ENCODE results near the gene ZNF396. TPM values are rescaled to one million over a fixed set of nuclear protein-coding genes. Genes with fewer than 3 reads are reported as not detected.

Gene ZNF396
- total and polyA plus RNA-seq, 7 experiments from 2014 or later: 0.11 to 8.2 (median 1.0) TPM

- no peak for DNase-seq
- H3K36me3 ChIP-seq (ENCODE audit: control insufficient read depth in 2 of 3, insufficient read depth in 3 of 3, low read length in 3 of 3): no peaks in the 10 kb centered on the region
- no peak overlapping the region for H3K27ac ChIP-seq (ENCODE audit: low read depth, low read length)
- Mint-ChIP-seq H3K27me3 (peaks cover 13 to 43% (median 25%) of the 10 kb centered on the region in 5 donors), H3K9me3 (peaks cover 0 to 5% (median 0%) of the 10 kb centered on the region in 11 donors), H3K27ac (no peak overlapping the region), H3K4me1 (peaks cover 0 to 11% (median 5%) of the 10 kb centered on the region in 7 donors), H3K4me3 (no peak overlapping the region), H3K36me3 (no peaks in the 10 kb centered on the region)
- intact Hi-C loops (cut with micrococcal nuclease): loop anchor here (5.0 kb wide), 3 partner anchors 527 to 1438 kb away; partner anchors contain the start of genes KIAA1328 (in 1 of the 2) and TPGS2 (in 1 of the 2)
- ChIA-PET CTCF (no interaction called here), POLR2A (no interaction called here)
- no peak for ATAC-seq
- no peaks in the 10 kb centered on the region for H3K4me1 ChIP-seq (ENCODE audit: control insufficient read depth in 2 of 2, insufficient read depth in 2 of 2, low read length in 2 of 2)
- no peaks in the 10 kb centered on the region for H3K27me3 ChIP-seq (ENCODE audit: control insufficient read depth in 2 of 2, insufficient read depth in 2 of 2, low read length in 2 of 2)
- H3K4me3 ChIP-seq (ENCODE audit: low read length): no peak overlapping the region
- no peaks in the 10 kb centered on the region for H3K9me3 ChIP-seq (ENCODE audit: control insufficient read depth in 2 of 3, low read length in 3 of 3)
Observed at GRCh38 chr18:35389095-35389618, 12.0 kb upstream of the ZNF396 start.

DNA sequence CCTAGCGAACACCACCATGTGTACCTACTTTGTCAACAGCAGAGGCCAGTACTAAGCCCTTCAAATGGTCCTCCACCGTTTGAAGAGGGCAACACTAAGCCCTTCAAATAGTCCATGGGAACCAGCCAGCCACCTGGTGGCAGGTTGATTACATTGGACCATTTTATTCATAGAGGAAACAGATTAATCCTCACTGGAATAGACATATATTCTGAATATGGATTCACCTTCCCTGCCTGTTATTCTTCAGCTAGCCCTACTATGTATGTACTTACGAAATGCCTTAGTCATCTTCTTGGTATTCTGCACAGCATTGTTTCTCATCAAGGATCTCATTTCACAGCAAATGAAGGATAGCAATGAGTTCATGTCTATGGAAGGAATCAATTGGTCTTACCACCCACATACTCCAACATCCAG is 10.0 kb upstream of the ZNF396 start:
- ChIA-PET POLR2A (no interaction called here), CTCF (interaction anchor here (0.7 to 1.5 kb wide), 5 partner anchors 12 to 360 kb away, joined by 3 to 8 read pairs (median 3); no protein-coding TSS in a partner anchor)
- H3K4me1 ChIP-seq (ENCODE audit: control insufficient read depth in 2 of 2, insufficient read depth in 2 of 2, low read length in 2 of 2): no peaks in the 10 kb centered on the region
- Mint-ChIP-seq H3K9me3 (no peaks in the 10 kb centered on the region), H3K27me3 (peaks cover 13 to 41% (median 28%) of the 10 kb centered on the region in 5 donors), H3K4me3 (no peak overlapping the region), H3K36me3 (no peaks in the 10 kb centered on the region), H3K4me1 (peaks cover 0 to 11% (median 5%) of the 10 kb centered on the region in 7 donors), H3K27ac (no peak overlapping the region)
- H3K4me3 ChIP-seq (ENCODE audit: low read length): no peak overlapping the region
- no peaks in the 10 kb centered on the region for H3K9me3 ChIP-seq (ENCODE audit: control insufficient read depth in 2 of 3, low read length in 3 of 3)
- H3K27me3 ChIP-seq (ENCODE audit: control insufficient read depth in 2 of 2, insufficient read depth in 2 of 2, low read length in 2 of 2): no peaks in the 10 kb centered on the region
- intact Hi-C loops (cut with micrococcal nuclease): loop anchor here (1.0 to 5.0 kb wide), 7 partner anchors 22 to 1440 kb away; partner anchors contain the start of genes KIAA1328 (in 1 of the 2) and TPGS2 (in 1 of the 2)
- H3K36me3 ChIP-seq (ENCODE audit: control insufficient read depth in 2 of 3, insufficient read depth in 3 of 3, low read length in 3 of 3): no peaks in the 10 kb centered on the region
- no peak overlapping the region for H3K27ac ChIP-seq (ENCODE audit: low read depth, low read length)
- ATAC-seq (peak; percentile 42), DNase-seq (no peak)

- H3K27ac ChIP-seq (ENCODE audit: low read depth, low read length): no peak overlapping the region
- H3K36me3 ChIP-seq (ENCODE audit: control insufficient read depth in 2 of 3, insufficient read depth in 3 of 3, low read length in 3 of 3): no peaks in the 10 kb centered on the region
- no peaks in the 10 kb centered on the region for H3K9me3 ChIP-seq (ENCODE audit: control insufficient read depth in 2 of 3, low read length in 3 of 3)
- POLR2A ChIA-PET: no interaction called here
- DNase-seq (peak in 8 of 9 donors; percentile 45 to 78 (median 72)), ATAC-seq (peak; percentile 95)
- Mint-ChIP-seq H3K27me3 (peaks cover 13 to 41% (median 28%) of the 10 kb centered on the region in 5 donors), H3K36me3 (no peaks in the 10 kb centered on the region), H3K27ac (peak overlapping the region in 1 of 9 donors; percentile 48), H3K9me3 (no peaks in the 10 kb centered on the region), H3K4me3 (peak overlapping the region in 1 of 10 donors; percentile 26), H3K4me1 (peaks cover 0 to 11% (median 5%) of the 10 kb centered on the region in 7 donors)
- intact Hi-C loops (cut with micrococcal nuclease): loop anchor here (1.0 to 5.0 kb wide), 11 partner anchors 9 to 1441 kb away; partner anchors contain the start of genes KIAA1328 (in 1 of the 2), TPGS2 (in 1 of the 2) and ZNF396 (in 1 of the 2)
- H3K4me1 ChIP-seq (ENCODE audit: control insufficient read depth in 2 of 2, insufficient read depth in 2 of 2, low read length in 2 of 2): no peaks in the 10 kb centered on the region
- CTCF ChIA-PET: interaction anchor here (0.7 to 1.5 kb wide), 9 partner anchors 12 to 412 kb away, joined by 3 to 8 read pairs (median 3); no protein-coding TSS in a partner anchor
- H3K27me3 ChIP-seq (ENCODE audit: control insufficient read depth in 2 of 2, insufficient read depth in 2 of 2, low read length in 2 of 2): no peaks in the 10 kb centered on the region
- no peak overlapping the region for H3K4me3 ChIP-seq (ENCODE audit: low read length)
Observed at GRCh38 chr18:35386600-35387100, 9.5 kb upstream of the ZNF396 start.

DNA sequence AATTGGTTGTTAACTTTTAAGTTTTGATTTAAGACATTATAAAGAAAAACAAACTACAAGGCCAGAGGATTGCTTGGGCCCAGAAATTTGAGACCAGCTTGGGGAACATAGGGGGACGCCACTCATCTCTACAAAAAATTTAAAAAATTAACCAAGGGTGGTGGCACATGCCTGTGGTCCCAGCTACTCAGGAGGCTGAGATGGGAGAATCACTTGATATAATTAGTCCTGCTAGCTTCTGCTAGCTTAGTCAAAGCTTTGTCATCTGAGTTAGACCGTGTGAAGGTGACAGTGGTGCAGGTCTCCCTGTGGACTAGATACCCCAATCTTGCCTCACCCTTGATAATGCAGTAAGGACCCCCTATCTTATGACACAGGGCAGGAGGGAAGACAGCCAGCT is 6.0 kb upstream of the ZNF396 start:
- H3K9me3 ChIP-seq (ENCODE audit: control insufficient read depth in 2 of 3, low read length in 3 of 3): no peaks in the 10 kb centered on the region
- Mint-ChIP-seq H3K27me3 (peaks cover 6 to 34% (median 17%) of the 10 kb centered on the region in 5 donors), H3K4me1 (peaks cover 0 to 11% (median 5%) of the 10 kb centered on the region in 7 donors), H3K36me3 (no peaks in the 10 kb centered on the region), H3K4me3 (no peak overlapping the region), H3K9me3 (no peaks in the 10 kb centered on the region), H3K27ac (no peak overlapping the region)
- no peaks in the 10 kb centered on the region for H3K27me3 ChIP-seq (ENCODE audit: control insufficient read depth in 2 of 2, insufficient read depth in 2 of 2, low read length in 2 of 2)
- intact Hi-C loops (cut with micrococcal nuclease): no loop called here
- H3K4me3 ChIP-seq (ENCODE audit: low read length): no peak overlapping the region
- ATAC-seq (no peak), DNase-seq (no peak)
- no peak overlapping the region for H3K27ac ChIP-seq (ENCODE audit: low read depth, low read length)
- ChIA-PET CTCF (interaction anchor here (0.6 to 1.3 kb wide), 5 partner anchors 9 to 561 kb away, joined by 3 read pairs; no protein-coding TSS in a partner anchor), POLR2A (no interaction called here)
- no peaks in the 10 kb centered on the region for H3K4me1 ChIP-seq (ENCODE audit: control insufficient read depth in 2 of 2, insufficient read depth in 2 of 2, low read length in 2 of 2)
- H3K36me3 ChIP-seq (ENCODE audit: control insufficient read depth in 2 of 3, insufficient read depth in 3 of 3, low read length in 3 of 3): no peaks in the 10 kb centered on the region

DNA sequence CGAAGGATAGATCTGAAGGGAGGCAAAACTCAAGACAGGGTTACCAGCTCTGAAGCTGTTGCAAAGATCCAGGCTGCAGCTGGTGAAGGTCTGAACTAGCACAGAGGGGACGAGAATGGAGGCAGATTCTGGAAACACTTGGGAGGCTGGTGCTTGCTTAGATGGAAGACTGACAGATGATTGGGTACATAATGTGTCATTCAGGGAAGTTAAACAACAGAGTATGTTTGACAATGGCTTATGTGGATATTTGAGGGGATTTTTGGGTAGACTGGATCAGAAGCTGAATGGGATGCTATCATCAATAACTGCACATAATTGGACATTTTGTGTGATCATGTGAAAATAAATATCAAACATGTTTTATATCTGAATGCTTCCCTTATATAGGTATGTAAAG is 2.3 kb upstream of the ZNF396 start:
- H3K27me3 ChIP-seq (ENCODE audit: control insufficient read depth in 2 of 2, insufficient read depth in 2 of 2, low read length in 2 of 2): no peaks in the 10 kb centered on the region
- peak overlapping the region in 1 of 10 donors; percentile 20 for H3K4me3 Mint-ChIP-seq
- ChIA-PET CTCF (no interaction called here), POLR2A (no interaction called here)
- no peaks in the 10 kb centered on the region for H3K4me1 ChIP-seq (ENCODE audit: control insufficient read depth in 2 of 2, insufficient read depth in 2 of 2, low read length in 2 of 2)
- no peaks in the 10 kb centered on the region for H3K9me3 ChIP-seq (ENCODE audit: control insufficient read depth in 2 of 3, low read length in 3 of 3)
- H3K27me3 Mint-ChIP-seq: peaks cover 0 to 32% (median 4%) of the 10 kb centered on the region in 5 donors
- no peak for ATAC-seq
- H3K4me3 ChIP-seq (ENCODE audit: low read length): no peak overlapping the region
- intact Hi-C loops (cut with micrococcal nuclease): no loop called here
- H3K9me3 Mint-ChIP-seq: no peaks in the 10 kb centered on the region
- no peaks in the 10 kb centered on the region for H3K36me3 Mint-ChIP-seq
- H3K36me3 ChIP-seq (ENCODE audit: control insufficient read depth in 2 of 3, insufficient read depth in 3 of 3, low read length in 3 of 3): peaks cover 0 to 4% (median 0%) of the 10 kb centered on the region in 3 experiments
- no peak for DNase-seq
- peaks cover 2 to 12% (median 9%) of the 10 kb centered on the region in 7 donors for H3K4me1 Mint-ChIP-seq
- no peak overlapping the region for H3K27ac ChIP-seq (ENCODE audit: low read depth, low read length)
- H3K27ac Mint-ChIP-seq: peak overlapping the region in 1 of 9 donors; percentile 48

DNA sequence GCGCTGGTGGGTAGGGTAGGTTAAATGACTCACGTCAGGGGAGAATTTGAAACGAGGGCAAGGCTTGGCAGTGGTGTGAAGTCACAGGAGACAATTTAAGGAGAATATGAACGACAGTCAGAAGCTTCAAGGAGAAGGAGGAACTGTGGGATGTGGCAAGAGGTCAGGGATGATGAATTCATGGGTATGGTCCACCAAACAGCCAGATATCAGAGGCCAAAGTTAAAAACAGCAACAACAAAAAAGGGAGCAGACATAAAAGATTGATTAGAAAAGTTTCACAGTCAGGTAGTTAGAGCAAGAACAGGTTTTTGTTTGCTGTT is 1.4 kb upstream of the ZNF396 start:
- ChIA-PET POLR2A (no interaction called here), CTCF (interaction anchor here (0.7 kb wide), 1 partner anchor 31 kb away, joined by 3 read pairs; no protein-coding TSS in a partner anchor)
- Histone ChIP-seq H3K9me3 (ENCODE audit: control insufficient read depth in 2 of 3, low read length in 3 of 3) (no peaks in the 10 kb centered on the region), H3K4me3 (ENCODE audit: low read length) (no peak overlapping the region), H3K27me3 (ENCODE audit: control insufficient read depth in 2 of 2, insufficient read depth in 2 of 2, low read length in 2 of 2) (no peaks in the 10 kb centered on the region), H3K4me1 (ENCODE audit: control insufficient read depth in 2 of 2, insufficient read depth in 2 of 2, low read length in 2 of 2) (no peaks in the 10 kb centered on the region), H3K27ac (ENCODE audit: low read depth, low read length) (no peak overlapping the region), H3K36me3 (ENCODE audit: control insufficient read depth in 2 of 3, insufficient read depth in 3 of 3, low read length in 3 of 3) (peaks cover 0 to 4% (median 0%) of the 10 kb centered on the region in 3 experiments)
- Mint-ChIP-seq H3K4me3 (peak overlapping the region in 5 of 10 donors; percentile 0 to 32 (median 12)), H3K4me1 (peaks cover 3 to 12% (median 9%) of the 10 kb centered on the region in 7 donors), H3K9me3 (no peaks in the 10 kb centered on the region), H3K27ac (peak overlapping the region in 2 of 9 donors; percentile 3 to 28), H3K27me3 (peaks cover 0 to 29% (median 0%) of the 10 kb centered on the region in 5 donors), H3K36me3 (no peaks in the 10 kb centered on the region)
- DNase-seq (no peak), ATAC-seq (no peak)
- intact Hi-C loops (cut with micrococcal nuclease): no loop called here

All from naive thymus-derived CD4-positive, alpha-beta T cell (primary cell).